ENCODE data around the gene DCANP1. TPM values are rescaled to one million over a fixed set of nuclear protein-coding genes. Genes with fewer than 3 reads are reported as not detected.
A peak's percentile ranks its signal among the peaks of the same experiment; 100 is the strongest.

DCANP1 gene
- total and polyA plus RNA-seq, 2 of the 13 experiments (the other 11 are each of a cell fraction or from before 2014, with no cell fraction given) = not detected

DNA sequence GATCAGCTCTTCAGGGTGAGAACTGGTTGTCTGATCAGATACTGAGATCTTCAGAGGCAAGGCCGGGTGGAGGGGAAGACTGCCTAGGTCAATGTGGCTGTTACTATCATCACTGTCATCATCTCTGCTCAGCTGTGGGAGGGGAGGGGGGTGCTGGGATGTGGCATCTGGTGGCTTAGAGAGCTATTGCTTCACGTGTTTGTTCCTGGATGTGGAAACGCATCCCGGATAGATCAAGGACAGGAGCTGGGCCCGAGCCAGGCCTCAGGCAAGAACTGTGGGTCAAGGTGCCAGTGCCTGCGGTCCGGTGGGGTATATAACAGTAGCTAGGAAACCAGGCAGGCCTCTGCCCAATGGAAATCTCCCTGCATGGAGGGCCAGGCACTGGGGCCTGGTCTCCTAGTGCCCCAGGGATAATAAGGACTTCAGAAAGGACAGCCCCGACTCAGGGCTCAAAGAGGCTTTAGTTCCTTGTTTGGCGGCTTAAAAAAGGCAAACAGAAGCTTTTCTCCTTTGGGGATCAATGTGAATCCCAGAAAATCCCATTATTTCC, 35.3 kb upstream of the DCANP1 start (continued):
- TF ChIP-seq SPEN (CRISPR knock-in tag; IDR thresholded peaks at IDR 0.05; ENCODE audit: low read depth) (no peak), ZNF788 (CRISPR knock-in tag; IDR thresholded peaks at IDR 0.05; ENCODE audit: borderline replicate concordance) (peak; percentile 45; the same call in 1 of the 2 replicates), CAMTA2 (CRISPR knock-in tag; IDR thresholded peaks at IDR 0.05; ENCODE audit: borderline replicate concordance) (no peak), ZSCAN20 (CRISPR knock-in tag; IDR thresholded peaks at IDR 0.05; ENCODE audit: borderline replicate concordance) (no peak), ZBTB42 (CRISPR knock-in tag; IDR thresholded peaks at IDR 0.05) (no peak), JUN (CRISPR knock-in tag; IDR thresholded peaks at IDR 0.05) (no peak), ZNF30 (CRISPR knock-in tag; IDR thresholded peaks at IDR 0.05) (no peak), HOXA9 (CRISPR knock-in tag; IDR thresholded peaks at IDR 0.05; ENCODE audit: borderline replicate concordance) (no peak), TAF1 (CRISPR knock-in tag; IDR thresholded peaks at IDR 0.05) (no peak), CHD4 (IDR thresholded peaks at IDR 0.05; ENCODE audit: borderline replicate concordance, low read length) (no peak), FOXO1 (CRISPR knock-in tag; IDR thresholded peaks at IDR 0.05) (peak; percentile 88), ZC3H4 (CRISPR knock-in tag; IDR thresholded peaks at IDR 0.05; ENCODE audit: borderline replicate concordance) (no peak), FOXA3 (CRISPR knock-in tag; IDR thresholded peaks at IDR 0.05) (peak; percentile 90), ZNF746 (CRISPR knock-in tag; IDR thresholded peaks at IDR 0.05) (peak; percentile 88), ZNF232 (CRISPR knock-in tag; IDR thresholded peaks at IDR 0.05; ENCODE audit: borderline replicate concordance) (no peak)
- TF ChIP-seq, protein P1, sequence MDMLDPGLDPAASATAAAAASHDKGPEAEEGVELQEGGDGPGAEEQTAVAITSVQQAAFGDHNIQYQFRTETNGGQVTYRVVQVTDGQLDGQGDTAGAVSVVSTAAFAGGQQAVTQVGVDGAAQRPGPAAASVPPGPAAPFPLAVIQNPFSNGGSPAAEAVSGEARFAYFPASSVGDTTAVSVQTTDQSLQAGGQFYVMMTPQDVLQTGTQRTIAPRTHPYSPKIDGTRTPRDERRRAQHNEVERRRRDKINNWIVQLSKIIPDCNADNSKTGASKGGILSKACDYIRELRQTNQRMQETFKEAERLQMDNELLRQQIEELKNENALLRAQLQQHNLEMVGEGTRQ (IDR thresholded peaks at IDR 0.05; ENCODE audit: low read depth, low read length) = no peak
- TF ChIP-seq, protein P1 (CRISPR knock-in tag; IDR thresholded peaks at IDR 0.05; ENCODE audit: borderline replicate concordance) = no peak
- TF ChIP-seq, protein P2, sequence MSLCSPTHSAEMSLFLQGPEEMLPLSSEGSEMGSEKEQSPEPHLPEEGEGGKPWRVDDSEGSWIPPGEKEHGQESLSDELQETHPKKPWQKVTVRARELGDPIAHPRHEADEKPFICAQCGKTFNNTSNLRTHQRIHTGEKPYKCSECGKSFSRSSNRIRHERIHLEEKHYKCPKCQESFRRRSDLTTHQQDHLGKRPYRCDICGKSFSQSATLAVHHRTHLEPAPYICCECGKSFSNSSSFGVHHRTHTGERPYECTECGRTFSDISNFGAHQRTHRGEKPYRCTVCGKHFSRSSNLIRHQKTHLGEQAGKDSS (CRISPR knock-in tag; IDR thresholded peaks at IDR 0.05; ENCODE audit: borderline replicate concordance, low read depth) = 0 out of 2 replicates have a peak, but pooled peaks have one; percentile 46
- TF ChIP-seq, protein P3, sequence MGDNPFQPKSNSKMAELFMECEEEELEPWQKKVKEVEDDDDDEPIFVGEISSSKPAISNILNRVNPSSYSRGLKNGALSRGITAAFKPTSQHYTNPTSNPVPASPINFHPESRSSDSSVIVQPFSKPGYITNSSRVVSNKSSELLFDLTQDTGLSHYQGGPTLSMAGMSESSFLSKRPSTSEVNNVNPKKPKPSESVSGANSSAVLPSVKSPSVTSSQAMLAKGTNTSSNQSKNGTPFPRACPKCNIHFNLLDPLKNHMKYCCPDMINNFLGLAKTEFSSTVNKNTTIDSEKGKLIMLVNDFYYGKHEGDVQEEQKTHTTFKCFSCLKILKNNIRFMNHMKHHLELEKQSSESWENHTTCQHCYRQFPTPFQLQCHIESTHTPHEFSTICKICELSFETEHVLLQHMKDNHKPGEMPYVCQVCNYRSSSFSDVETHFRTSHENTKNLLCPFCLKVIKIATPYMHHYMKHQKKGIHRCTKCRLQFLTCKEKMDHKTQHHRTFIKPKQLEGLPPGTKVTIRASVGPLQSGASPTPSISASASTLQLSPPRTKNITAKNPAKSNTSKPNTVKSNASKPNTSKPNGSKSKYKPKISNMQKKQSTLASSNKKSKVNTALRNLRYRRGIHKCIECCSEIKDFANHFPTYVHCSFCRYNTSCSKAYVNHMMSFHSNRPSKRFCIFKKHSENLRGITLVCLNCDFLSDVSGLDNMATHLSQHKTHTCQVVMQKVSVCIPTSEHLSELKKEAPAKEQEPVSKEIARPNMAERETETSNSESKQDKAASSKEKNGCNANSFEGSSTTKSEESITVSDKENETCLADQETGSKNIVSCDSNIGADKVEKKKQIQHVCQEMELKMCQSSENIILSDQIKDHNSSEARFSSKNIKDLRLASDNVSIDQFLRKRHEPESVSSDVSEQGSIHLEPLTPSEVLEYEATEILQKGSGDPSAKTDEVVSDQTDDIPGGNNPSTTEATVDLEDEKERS (CRISPR knock-in tag; IDR thresholded peaks at IDR 0.05) = peak; percentile 84; the same call in 1 of the 2 replicates
- TF ChIP-seq, protein P4, sequence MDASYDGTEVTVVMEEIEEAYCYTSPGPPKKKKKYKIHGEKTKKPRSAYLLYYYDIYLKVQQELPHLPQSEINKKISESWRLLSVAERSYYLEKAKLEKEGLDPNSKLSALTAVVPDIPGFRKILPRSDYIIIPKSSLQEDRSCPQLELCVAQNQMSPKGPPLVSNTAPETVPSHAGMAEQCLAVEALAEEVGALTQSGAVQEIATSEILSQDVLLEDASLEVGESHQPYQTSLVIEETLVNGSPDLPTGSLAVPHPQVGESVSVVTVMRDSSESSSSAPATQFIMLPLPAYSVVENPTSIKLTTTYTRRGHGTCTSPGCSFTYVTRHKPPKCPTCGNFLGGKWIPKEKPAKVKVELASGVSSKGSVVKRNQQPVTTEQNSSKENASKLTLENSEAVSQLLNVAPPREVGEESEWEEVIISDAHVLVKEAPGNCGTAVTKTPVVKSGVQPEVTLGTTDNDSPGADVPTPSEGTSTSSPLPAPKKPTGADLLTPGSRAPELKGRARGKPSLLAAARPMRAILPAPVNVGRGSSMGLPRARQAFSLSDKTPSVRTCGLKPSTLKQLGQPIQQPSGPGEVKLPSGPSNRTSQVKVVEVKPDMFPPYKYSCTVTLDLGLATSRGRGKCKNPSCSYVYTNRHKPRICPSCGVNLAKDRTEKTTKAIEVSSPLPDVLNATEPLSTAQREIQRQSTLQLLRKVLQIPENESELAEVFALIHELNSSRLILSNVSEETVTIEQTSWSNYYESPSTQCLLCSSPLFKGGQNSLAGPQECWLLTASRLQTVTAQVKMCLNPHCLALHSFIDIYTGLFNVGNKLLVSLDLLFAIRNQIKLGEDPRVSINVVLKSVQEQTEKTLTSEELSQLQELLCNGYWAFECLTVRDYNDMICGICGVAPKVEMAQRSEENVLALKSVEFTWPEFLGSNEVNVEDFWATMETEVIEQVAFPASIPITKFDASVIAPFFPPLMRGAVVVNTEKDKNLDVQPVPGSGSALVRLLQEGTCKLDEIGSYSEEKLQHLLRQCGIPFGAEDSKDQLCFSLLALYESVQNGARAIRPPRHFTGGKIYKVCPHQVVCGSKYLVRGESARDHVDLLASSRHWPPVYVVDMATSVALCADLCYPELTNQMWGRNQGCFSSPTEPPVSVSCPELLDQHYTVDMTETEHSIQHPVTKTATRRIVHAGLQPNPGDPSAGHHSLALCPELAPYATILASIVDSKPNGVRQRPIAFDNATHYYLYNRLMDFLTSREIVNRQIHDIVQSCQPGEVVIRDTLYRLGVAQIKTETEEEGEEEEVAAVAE (CRISPR knock-in tag; IDR thresholded peaks at IDR 0.05; ENCODE audit: borderline replicate concordance) = 0 out of 2 replicates have a peak, but pooled peaks have one; percentile 54

All from HepG2 (cell line).